ENCODE results near the gene KRTAP29-1. TPM values are rescaled to one million over a fixed set of nuclear protein-coding genes. Genes with fewer than 3 reads are reported as not detected.
A peak's percentile ranks its signal among the peaks of the same experiment; 100 is the strongest.

The KRTAP29-1 gene
- total RNA-seq, 4 donors from 2014 or later = 2.5 TPM; not detected in 3

DNA sequence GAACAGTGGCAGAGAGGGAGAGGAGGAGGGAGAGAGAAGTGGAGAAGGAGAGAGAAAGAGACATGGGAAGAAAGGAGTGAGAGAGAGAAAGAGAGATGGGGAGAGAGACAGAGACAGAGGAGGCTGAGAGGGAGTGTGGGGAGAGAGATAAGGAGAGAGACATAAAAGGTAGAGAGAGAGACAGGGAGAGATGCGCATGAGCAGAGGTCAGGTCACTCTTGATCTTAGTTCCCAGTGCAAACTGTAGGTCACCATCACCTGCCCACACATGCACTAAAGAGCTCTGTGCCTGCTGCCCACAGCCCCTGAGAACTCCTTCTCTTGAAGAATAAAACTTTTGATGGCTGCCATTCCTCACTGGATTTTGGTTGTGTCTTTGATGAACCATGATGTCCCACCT is 33.1 kb upstream of the KRTAP29-1 start:
- TF ChIP-seq POLR2A (IDR thresholded peaks at IDR 0.05) = no peak
- TF ChIP-seq, protein P1, sequence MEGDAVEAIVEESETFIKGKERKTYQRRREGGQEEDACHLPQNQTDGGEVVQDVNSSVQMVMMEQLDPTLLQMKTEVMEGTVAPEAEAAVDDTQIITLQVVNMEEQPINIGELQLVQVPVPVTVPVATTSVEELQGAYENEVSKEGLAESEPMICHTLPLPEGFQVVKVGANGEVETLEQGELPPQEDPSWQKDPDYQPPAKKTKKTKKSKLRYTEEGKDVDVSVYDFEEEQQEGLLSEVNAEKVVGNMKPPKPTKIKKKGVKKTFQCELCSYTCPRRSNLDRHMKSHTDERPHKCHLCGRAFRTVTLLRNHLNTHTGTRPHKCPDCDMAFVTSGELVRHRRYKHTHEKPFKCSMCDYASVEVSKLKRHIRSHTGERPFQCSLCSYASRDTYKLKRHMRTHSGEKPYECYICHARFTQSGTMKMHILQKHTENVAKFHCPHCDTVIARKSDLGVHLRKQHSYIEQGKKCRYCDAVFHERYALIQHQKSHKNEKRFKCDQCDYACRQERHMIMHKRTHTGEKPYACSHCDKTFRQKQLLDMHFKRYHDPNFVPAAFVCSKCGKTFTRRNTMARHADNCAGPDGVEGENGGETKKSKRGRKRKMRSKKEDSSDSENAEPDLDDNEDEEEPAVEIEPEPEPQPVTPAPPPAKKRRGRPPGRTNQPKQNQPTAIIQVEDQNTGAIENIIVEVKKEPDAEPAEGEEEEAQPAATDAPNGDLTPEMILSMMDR (IDR thresholded peaks at IDR 0.05) = no peak
- 84 to 94% methylated on average over 1 of the region's 1 CpG for WGBS, 2 donors
- DNase-seq (ENCODE audit: low spot score in 2 of 2) = peak in 1 of 2 donors; percentile 23
- intact Hi-C loops (cut with DNase I; ENCODE audit: low total_unique reads) = no loop called here
- H3K4me3 ChIP-seq (ENCODE audit: low read depth, poor library complexity, severe bottlenecking) = no peak overlapping the region

DNA sequence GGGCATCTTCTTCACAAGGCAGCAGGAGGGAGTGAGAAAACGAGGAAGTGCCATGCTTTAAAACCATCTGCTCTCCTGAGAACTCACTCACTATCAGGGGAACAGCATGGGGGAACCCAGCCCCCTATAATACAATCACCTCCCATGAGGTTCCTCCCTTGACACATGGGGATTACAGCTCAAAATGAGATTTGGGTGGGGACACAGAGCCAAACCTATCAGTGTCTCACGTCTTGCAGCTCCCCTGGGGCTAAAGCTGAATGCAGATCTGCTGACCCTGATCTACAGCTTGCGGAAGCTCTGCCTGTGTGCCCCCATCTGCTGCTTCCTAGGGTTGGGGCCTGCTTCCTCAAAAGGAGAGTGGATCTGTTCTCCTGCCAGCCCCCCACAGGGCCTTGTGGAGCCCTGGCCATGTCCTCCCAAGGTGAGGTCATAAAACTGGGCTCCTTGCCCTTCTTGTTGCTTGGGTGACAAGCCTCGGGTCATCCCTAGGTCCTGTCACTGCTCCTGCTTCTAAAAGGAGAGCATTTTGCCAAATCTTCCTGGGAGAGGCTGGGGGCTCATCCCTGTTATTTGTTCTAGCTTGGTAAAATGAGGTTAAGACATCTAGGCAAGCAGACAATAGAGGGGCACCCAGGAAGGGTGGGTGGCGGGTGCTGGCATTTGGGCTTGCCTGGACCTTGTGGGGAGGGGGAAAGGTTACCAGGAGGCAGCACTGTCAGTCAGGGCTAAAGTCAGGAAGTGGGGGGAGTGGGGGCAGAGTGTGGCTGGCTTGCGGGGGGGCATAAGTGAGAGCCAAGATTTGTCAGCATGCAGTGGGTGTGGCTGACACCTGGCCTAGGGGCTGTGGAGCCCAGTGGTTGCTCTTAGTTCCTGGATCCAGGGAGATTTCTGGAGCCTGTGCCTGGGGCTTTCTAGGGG is 32.0 kb upstream of the KRTAP29-1 start:
- WGBS, 2 donors = 64 to 71% methylated on average over 6 of the region's 6 CpGs
- TF ChIP-seq, protein P1 (IDR thresholded peaks at IDR 0.05) = no peak
- TF ChIP-seq POLR2A (IDR thresholded peaks at IDR 0.05) = no peak
- H3K4me3 ChIP-seq (ENCODE audit: low read depth, poor library complexity, severe bottlenecking) = no peak overlapping the region
- intact Hi-C loops (cut with DNase I; ENCODE audit: low total_unique reads) = no loop called here
- peak in 1 of 2 donors; percentile 65 for DNase-seq (ENCODE audit: low spot score in 2 of 2)

DNA sequence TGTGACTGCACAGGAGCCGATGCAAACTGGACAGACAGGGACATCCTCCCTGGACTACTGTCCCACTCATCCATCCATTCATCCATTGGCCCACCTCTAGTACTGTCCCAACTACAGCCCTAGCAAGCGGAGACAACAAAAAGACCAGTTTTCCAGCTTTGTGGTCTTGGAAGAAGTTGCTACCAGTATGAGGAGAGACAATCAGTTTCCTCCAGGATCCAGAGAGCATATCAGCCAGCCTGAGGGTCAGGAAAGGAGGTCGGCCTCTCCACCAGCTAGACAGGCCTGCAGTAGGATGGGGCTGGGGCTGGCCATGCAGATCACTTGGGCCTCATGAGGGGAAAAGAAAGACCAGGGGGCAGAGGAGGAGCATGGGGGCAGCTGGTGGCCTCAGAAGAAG is 31.2 kb upstream of the KRTAP29-1 start:
- WGBS, 2 donors = 97 to 100% methylated on average over 3 of the region's 3 CpGs
- H3K4me3 ChIP-seq (ENCODE audit: low read depth, poor library complexity, severe bottlenecking) = no peak overlapping the region
- TF ChIP-seq, protein P1 (IDR thresholded peaks at IDR 0.05) = no peak
- no peak for TF ChIP-seq POLR2A (IDR thresholded peaks at IDR 0.05)
- intact Hi-C loops (cut with DNase I; ENCODE audit: low total_unique reads) = no loop called here
- peak in 1 of 2 donors; percentile 43 for DNase-seq (ENCODE audit: low spot score in 2 of 2)

DNA sequence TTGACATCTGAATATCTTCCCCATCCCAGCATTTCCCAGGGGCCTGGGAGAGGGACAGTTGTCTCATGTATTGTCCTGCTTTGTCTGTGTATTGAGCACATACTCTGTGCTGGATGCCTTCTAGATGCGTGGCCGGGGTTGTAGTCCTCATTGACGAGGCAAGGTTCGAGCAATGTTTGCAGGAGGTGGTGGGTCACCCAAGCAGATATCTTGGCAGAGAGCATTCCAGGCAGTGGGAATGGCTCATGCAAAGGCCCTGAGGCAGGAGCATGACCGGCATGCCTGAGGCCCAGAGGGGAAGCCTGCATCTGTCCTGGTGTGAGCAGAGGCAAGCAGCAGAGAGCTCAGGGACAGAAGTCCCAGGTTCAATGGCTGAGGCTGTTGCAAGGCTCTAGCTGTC is 30.4 kb upstream of the KRTAP29-1 start:
- TF ChIP-seq, protein P1 (IDR thresholded peaks at IDR 0.05) = no peak
- TF ChIP-seq POLR2A (IDR thresholded peaks at IDR 0.05) = no peak
- peak in 1 of 2 donors; percentile 32 for DNase-seq (ENCODE audit: low spot score in 2 of 2)
- no peak overlapping the region for H3K4me3 ChIP-seq (ENCODE audit: low read depth, poor library complexity, severe bottlenecking)
- 96 to 98% methylated on average over 5 of the region's 5 CpGs for WGBS, 2 donors
- intact Hi-C loops (cut with DNase I; ENCODE audit: low total_unique reads) = no loop called here

DNA sequence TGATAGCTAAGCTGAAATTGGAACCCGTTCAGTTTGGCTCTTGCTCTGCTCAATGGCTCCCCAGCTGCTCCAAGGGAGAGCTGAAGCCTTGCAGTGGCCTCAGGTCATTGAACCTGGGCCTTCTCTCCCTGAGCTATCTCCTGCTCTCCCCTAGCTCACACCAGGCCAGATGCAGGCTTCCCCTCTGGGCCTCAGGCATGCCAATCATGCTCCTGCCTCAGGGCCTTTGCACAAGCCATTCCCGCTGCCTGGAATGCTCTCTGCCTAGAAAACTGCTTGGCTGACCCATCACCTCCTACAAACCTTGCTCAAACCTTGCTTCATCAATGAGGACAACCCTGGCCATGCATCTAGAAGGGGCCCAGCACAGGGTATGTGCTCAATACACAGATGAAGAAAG is 29.6 kb upstream of the KRTAP29-1 start:
- TF ChIP-seq, protein P1 (IDR thresholded peaks at IDR 0.05) = no peak
- TF ChIP-seq POLR2A (IDR thresholded peaks at IDR 0.05) = no peak
- intact Hi-C loops (cut with DNase I; ENCODE audit: low total_unique reads) = no loop called here
- 91 to 94% methylated on average over 2 of the region's 2 CpGs for WGBS, 2 donors
- DNase-seq (ENCODE audit: low spot score in 2 of 2) = peak in 1 of 2 donors; percentile 46
- H3K4me3 ChIP-seq (ENCODE audit: low read depth, poor library complexity, severe bottlenecking) = no peak overlapping the region
